ENCODE data around the gene LPCAT1. TPM values are rescaled to one million over a fixed set of nuclear protein-coding genes. Genes with fewer than 3 reads are reported as not detected.

Gene LPCAT1
- total and polyA plus RNA-seq, 2 of the 4 experiments (the other 2 are of a cell fraction): 17.7 to 33.6 TPM

GRCh38 chr5:1507961-1508658 lies 15.7 kb downstream of the LPCAT1 start:
- no peak overlapping the region for H3K4ac ChIP-seq (ENCODE audit: low read depth, low read length)
- no peak overlapping the region for H2BK20ac ChIP-seq (ENCODE audit: low read depth, low read length)
- H3K4me3 ChIP-seq (ENCODE audit: insufficient read depth, low read depth, low read length): no peak overlapping the region
- intact Hi-C loops (cut with micrococcal nuclease) (no loop called here), dilution Hi-C loops (cut with HindIII; ENCODE audit: low sequenced_read_pairs, unreplicated experiment) (no loop called here), in situ Hi-C loops (cut with MboI; ENCODE audit: low sequenced_read_pairs) (no loop called here)
- peaks cover 43% of the 10 kb centered on the region for H3K36me3 ChIP-seq (ENCODE audit: control insufficient read depth, insufficient read depth, low read length)
- H4K91ac ChIP-seq (ENCODE audit: insufficient read depth, low read depth, low read length): no peak overlapping the region
- H3K4me2 ChIP-seq (ENCODE audit: low read depth, low read length): no peak overlapping the region
- H3K14ac ChIP-seq (replicated peaks; ENCODE audit: low read depth, low read length): no peak overlapping the region
- H3K23ac ChIP-seq (ENCODE audit: low read depth, low read length): no peak overlapping the region
- TF ChIP-seq FOS (IDR thresholded peaks at IDR 0.05; ENCODE audit: low read depth, low read length): no peak
- TF ChIP-seq CEBPB (IDR thresholded peaks at IDR 0.05; ENCODE audit: low read depth, low read length): no peak
- TF ChIP-seq RCOR1 (IDR thresholded peaks at IDR 0.05; ENCODE audit: insufficient replicate concordance, low read length): no peak
- H2AK9ac ChIP-seq (replicated peaks; ENCODE audit: low read depth, low read length, poor library complexity): no peak overlapping the region
- no TSS peak for BruUV-seq (replicated peaks)
- no peak overlapping the region for H3K18ac ChIP-seq (ENCODE audit: low read depth, low read length)
- ChIA-PET CTCF (no interaction called here), POLR2A (ENCODE audit: unreplicated experiment) (no interaction called here)
- no peak overlapping the region for H2BK5ac ChIP-seq (ENCODE audit: low read depth, low read length, poor library complexity, severe bottlenecking)
- H2AK5ac ChIP-seq (ENCODE audit: low read depth, low read length): no peak overlapping the region
- peaks cover 99% of the 10 kb centered on the region for H4K20me1 ChIP-seq (ENCODE audit: insufficient read depth, low read length)
- H4K8ac ChIP-seq (ENCODE audit: low read depth in 2 of 2, low read length in 2 of 2): no peak overlapping the region
- no peak overlapping the region for H3K27ac ChIP-seq (ENCODE audit: insufficient read depth, low read length)
- H3K9me3 ChIP-seq (ENCODE audit: control insufficient read depth, insufficient read depth, low read length): no peaks in the 10 kb centered on the region
- H2BK15ac ChIP-seq (ENCODE audit: low read depth, low read length): no peak overlapping the region
- no peak overlapping the region for H4K5ac ChIP-seq (ENCODE audit: low read depth, low read length)
- no peak for DNase-seq
- H3K27me3 ChIP-seq (ENCODE audit: control insufficient read depth, insufficient read depth, low read length): no peaks in the 10 kb centered on the region
- ATAC-seq (ENCODE audit: low read depth): no peak
- 84% methylated on average over 6 of the region's 23 CpGs; no CpG with 5 or more reads in 1 of the 2 experiments for WGBS, 2 experiments (ENCODE audit: extremely low coverage in 2 of 2, insufficient read length in 1 of 2)
- peaks cover 32% of the 10 kb centered on the region for H3K9me1 ChIP-seq (ENCODE audit: insufficient read depth, low read length)
- peaks cover 9% of the 10 kb centered on the region for H3K4me1 ChIP-seq (ENCODE audit: control insufficient read depth, insufficient read depth, low read length)
- no peak overlapping the region for H2AFZ ChIP-seq (replicated peaks; ENCODE audit: low read length, poor library complexity)
- H3K79me1 ChIP-seq (ENCODE audit: low read depth in 1 of 2, low read length in 2 of 2): peaks cover 31 to 84% of the 10 kb centered on the region in 2 experiments
- no peak overlapping the region for H3K9ac ChIP-seq (ENCODE audit: low read depth, low read length)
- no peak overlapping the region for H2BK120ac ChIP-seq (ENCODE audit: low read depth, low read length)
- H3K56ac ChIP-seq (ENCODE audit: extremely low read depth, insufficient read depth, low read length): no peak overlapping the region

Measured in IMR-90 (cell line).